NT2/D1 (cell line): ENCODE results near the gene HSPA14.

Source experiments
- YY1 ChIP-seq: IDR thresholded peaks from 2 replicates; pipeline ENCODE4 v1.6.1; 2011; ENCODE audit not compliant: insufficient read length, insufficient read depth
- ZNF274 ChIP-seq: IDR thresholded peaks from 2 replicates; pipeline ENCODE4 v1.6.1; 2011; ENCODE audit warnings: mild to moderate bottlenecking, low read depth, low read length

DNA sequence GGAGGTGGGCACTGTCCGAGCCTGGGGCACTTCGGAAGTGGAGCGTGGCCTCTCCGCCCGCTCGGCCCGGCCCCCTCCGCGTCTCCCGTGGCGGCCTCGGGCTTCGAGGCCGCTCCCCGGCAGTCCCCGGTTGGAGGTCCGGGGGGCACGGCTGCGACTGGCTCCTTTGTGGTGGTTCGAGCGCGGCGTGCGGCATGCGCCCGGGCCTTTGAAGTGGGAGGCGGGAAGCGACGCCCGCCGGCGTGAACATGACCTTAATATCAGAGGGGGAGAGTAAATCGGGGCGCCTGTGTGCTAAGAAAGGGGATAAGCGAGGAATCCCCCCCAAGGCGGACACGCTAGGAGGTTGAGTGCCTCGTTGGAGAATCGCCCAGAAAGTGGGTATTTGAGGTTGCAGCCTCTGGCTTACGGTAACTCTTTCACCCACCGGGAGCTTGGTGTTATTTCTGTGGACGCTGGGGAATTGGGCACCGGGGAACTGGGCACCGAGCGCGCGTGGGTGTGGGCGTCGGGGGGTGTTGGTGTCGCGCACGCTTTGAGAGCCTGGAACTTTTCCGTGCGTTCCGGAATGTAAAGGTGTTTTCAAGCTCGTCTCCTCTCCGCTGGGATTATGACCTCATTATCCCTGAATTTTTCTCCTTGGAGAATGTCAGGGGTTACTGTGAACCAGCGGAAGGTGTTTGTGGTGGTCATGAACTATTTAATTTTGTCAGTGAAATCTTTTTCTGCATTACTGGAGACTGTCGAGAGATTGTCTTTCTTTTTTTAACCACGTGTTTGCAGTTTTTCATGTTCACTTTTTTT is 41.2 kb downstream of the HSPA14 start:
- no peak for TF ChIP-seq YY1
- TF ChIP-seq ZNF274, result no peak
